SK-N-SH (cell line): ENCODE measurements around the gene UBIAD1. TPM values are rescaled to one million over a fixed set of nuclear protein-coding genes. Genes with fewer than 3 reads are reported as not detected.
A peak's percentile ranks its signal among the peaks of the same experiment; 100 is the strongest.

Experiments used
- CTCF ChIA-PET: fragments of 300-600, 350-600 bp; formaldehyde crosslinking; extraction: SDS; loops from one replicate; lab custom pipeline; 2021; lab: Yijun Ruan, JAX
- POLR2A ChIA-PET: fragments of 350-600 bp; sonication (Branson Sonifier 250); formaldehyde crosslinking; extraction: SDS; loops from one replicate; lab custom pipeline; 2020; ENCODE audit warnings: antibody characterized with exemption, inconsistent platforms; lab: Yijun Ruan, JAX
- DNase-seq: peaks from one replicate; pipeline ENCODE4 v3.0.0; 2012
- H2AFZ ChIP-seq: fragments of 200-600 bp; sonication (generic); 2 replicates; pipeline ENCODE4 v1.8.1; 2016; ENCODE audit warnings: antibody characterized with exemption, mild to moderate bottlenecking, low read depth
- H3F3A ChIP-seq: fragments of 200-600 bp; sonication (generic); replicated peaks from 2 replicates; pipeline ENCODE3; 2016; ENCODE audit warnings: antibody characterized with exemption, mild to moderate bottlenecking; ENCODE audit not compliant: insufficient read depth
- H3K27ac ChIP-seq, 2 experiments: fragments of 200-500 bp in 1 of 2; fragments of 200-600 bp in 1 of 2; sonication (Bioruptor generic) in 1 of 2; sonication (generic), shearing (Covaris generic) in 1 of 2; 2 replicates each; pipeline versions ENCODE4 v1.5.1 to v1.6.1; 2014 to 2016; ENCODE audit warnings: low read depth in 2 of 2, inconsistent platforms in 1 of 2, low read length in 1 of 2, mild to moderate bottlenecking in 1 of 2, mixed read lengths in 1 of 2
- H3K27me3 ChIP-seq: fragments of 200-600 bp; sonication (generic), shearing (Covaris generic); 2 replicates; pipeline ENCODE4 v1.6.1; 2016; ENCODE audit warnings: mixed run types; ENCODE audit not compliant: insufficient read depth
- H3K36me3 ChIP-seq, 2 experiments: fragments of 200-500 bp in 1 of 2; fragments of 200-600 bp in 1 of 2; sonication (Bioruptor generic) in 1 of 2; sonication (generic) in 1 of 2; replicated peaks in 1 of 2; 2 replicates each; pipeline versions ENCODE3 to v1.5.1; 2014 to 2016; ENCODE audit warnings: low read length in 1 of 2, mild to moderate bottlenecking in 1 of 2; ENCODE audit not compliant: insufficient read depth in 2 of 2, control insufficient read depth in 1 of 2
- H3K4me1 ChIP-seq, 2 experiments: fragments of 200-500 bp in 1 of 2; fragments of 200-600 bp in 1 of 2; sonication (Bioruptor generic) in 1 of 2; sonication (generic), shearing (Covaris generic) in 1 of 2; 2 replicates each; pipeline versions ENCODE4 v1.5.1 to v1.6.1; 2014 to 2016; ENCODE audit warnings: low read depth in 1 of 2, low read length in 1 of 2, mixed run types in 1 of 2; ENCODE audit not compliant: insufficient read depth in 2 of 2, control insufficient read depth in 1 of 2
- H3K4me2 ChIP-seq: fragments of 200-600 bp; sonication (generic), shearing (Covaris generic); 2 replicates; pipeline ENCODE4 v1.6.1; 2017; ENCODE audit warnings: mixed run types
- H3K4me3 ChIP-seq, 2 experiments: fragments of 200-500 bp in 1 of 2; fragments of 200-600 bp in 1 of 2; sonication (Bioruptor generic) in 1 of 2; sonication (generic), shearing (Covaris generic) in 1 of 2; 2 replicates each; pipeline versions ENCODE4 v1.5.1 to v1.8.1; 2014 to 2016; ENCODE audit warnings: low read depth in 2 of 2, inconsistent platforms in 1 of 2, low read length in 1 of 2, mild to moderate bottlenecking in 1 of 2, mixed read lengths in 1 of 2, moderate library complexity in 1 of 2
- H3K79me2 ChIP-seq: fragments of 200-600 bp; sonication (generic); 2 replicates; pipeline ENCODE4 v1.8.1; 2017; ENCODE audit warnings: mild to moderate bottlenecking; ENCODE audit not compliant: insufficient read depth
- H3K9ac ChIP-seq: fragments of 200-600 bp; sonication (generic); 2 replicates; pipeline ENCODE4 v1.6.1; 2017; ENCODE audit warnings: mixed run types
- H3K9me2 ChIP-seq: fragments of 200-600 bp; sonication (generic); 2 replicates; pipeline ENCODE4 v1.6.1; 2017; ENCODE audit warnings: mixed run types
- H3K9me3 ChIP-seq: fragments of 200-600 bp; sonication (generic); 2 replicates; pipeline ENCODE4 v1.6.1; 2017; ENCODE audit warnings: mixed run types, mild to moderate bottlenecking, moderate library complexity
- H4K20me1 ChIP-seq: fragments of 200-600 bp; sonication (generic); 2 replicates; pipeline ENCODE4 v1.6.1; 2017; ENCODE audit warnings: mild to moderate bottlenecking, mixed run types; ENCODE audit not compliant: insufficient read depth
- CHD2 ChIP-seq: fragments of 150-350 bp; IDR thresholded peaks from 2 replicates; pipeline ENCODE4 v1.6.1; 2018; ENCODE audit warnings: low read length; ENCODE audit not compliant: partially characterized antibody
- CTCF ChIP-seq: fragments of 200-600 bp; sonication (generic); IDR thresholded peaks from 2 replicates; pipeline ENCODE4 v1.6.1; 2017; ENCODE audit warnings: antibody characterized with exemption, mild to moderate bottlenecking, moderate library complexity
- ELF1 ChIP-seq: IDR thresholded peaks from 2 replicates; pipeline ENCODE4 v1.4.0; 2012
- EP300 ChIP-seq, 2 experiments: IDR thresholded peaks; 2 replicates each; pipeline versions ENCODE4 v1.4.0 to v1.6.1; 2012; ENCODE audit warnings: borderline replicate concordance in 1 of 2, low read depth in 1 of 2, low read length in 1 of 2
- EZH2phosphoT487 ChIP-seq: fragments of 200-600 bp; sonication (generic); IDR thresholded peaks from 2 replicates; pipeline ENCODE4 v1.6.1; 2017; ENCODE audit warnings: low read depth, mixed run types, mild to moderate bottlenecking, antibody characterized with exemption, moderate library complexity, borderline replicate concordance
- FOXJ3 ChIP-seq: sonication (generic); formaldehyde crosslinking; IDR thresholded peaks from 2 replicates; pipeline ENCODE4 v1.5.1; 2020; ENCODE audit warnings: mild to moderate bottlenecking, missing genetic modification reagents
- JUND ChIP-seq: IDR thresholded peaks from 2 replicates; pipeline ENCODE4 v1.4.0; 2012
- MEF2A ChIP-seq: IDR thresholded peaks from 2 replicates; pipeline ENCODE4 v1.4.0; 2012; ENCODE audit warnings: low read depth, borderline replicate concordance
- MXI1 ChIP-seq: IDR thresholded peaks from 2 replicates; pipeline ENCODE4 v1.6.1; 2012; ENCODE audit warnings: mild to moderate bottlenecking, low read depth, low read length, improper control_type of control experiment
- NFIC ChIP-seq: IDR thresholded peaks from 2 replicates; pipeline ENCODE4 v1.4.0; 2012; ENCODE audit warnings: borderline replicate concordance
- NRF1 ChIP-seq: IDR thresholded peaks from 2 replicates; pipeline ENCODE4 v1.6.1; 2012; ENCODE audit warnings: low read depth, mild to moderate bottlenecking, low read length
- POLR2AphosphoS5 ChIP-seq: IDR thresholded peaks from 2 replicates; pipeline ENCODE4 v1.6.1; 2012; ENCODE audit warnings: low read depth, low read length
- RCOR1 ChIP-seq: fragments of 150-350 bp; IDR thresholded peaks from 2 replicates; pipeline ENCODE4 v1.6.1; 2017; ENCODE audit warnings: antibody characterized with exemption, low read length
- REST ChIP-seq: IDR thresholded peaks from 2 replicates; pipeline ENCODE4 v1.6.1; 2012; ENCODE audit warnings: mild to moderate bottlenecking, low read depth, low read length, moderate library complexity
- RXRA ChIP-seq: IDR thresholded peaks from 2 replicates; pipeline ENCODE4 v1.4.0; 2012; ENCODE audit warnings: low read depth, mild to moderate bottlenecking, borderline replicate concordance
- SMC3 ChIP-seq: IDR thresholded peaks from 2 replicates; pipeline ENCODE4 v1.6.1; 2012; ENCODE audit warnings: low read depth, low read length, improper control_type of control experiment
- TAF1 ChIP-seq: IDR thresholded peaks from 2 replicates; pipeline ENCODE4 v1.6.1; 2012; ENCODE audit warnings: low read depth, mild to moderate bottlenecking, low read length, moderate library complexity, borderline replicate concordance
- TCF12 ChIP-seq: IDR thresholded peaks from 2 replicates; pipeline ENCODE4 v1.4.0; 2012
- WGBS: methylation state at CpG from one replicate; pipeline ENCODE4 v1.1.6; 2017; ENCODE audit warnings: low lambda C conversion rate; 5-methylcytosine and 5-hydroxymethylcytosine counted together
- polyA plus RNA-seq, 3 experiments: library from polyadenylated mRNA; depleted of rRNA; stranded (reverse); fragments of >200 nt; gene quantifications; 2 replicates each; pipeline ENCODE4 v1.2.3, GENCODE V29; 2012
- TF ChIP-seq, protein P1 (sequence below): IDR thresholded peaks from 2 replicates; pipeline ENCODE4 v1.4.0; 2012; ENCODE audit warnings: low read depth, borderline replicate concordance
- TF ChIP-seq, protein P2 (sequence below): IDR thresholded peaks from 2 replicates; pipeline ENCODE4 v1.4.0; 2012; ENCODE audit warnings: low read depth

UBIAD1 gene
- polyA plus RNA-seq, 1 of the 3 experiments (the other 2 are of a cell fraction), result 13.7 TPM

DNA sequence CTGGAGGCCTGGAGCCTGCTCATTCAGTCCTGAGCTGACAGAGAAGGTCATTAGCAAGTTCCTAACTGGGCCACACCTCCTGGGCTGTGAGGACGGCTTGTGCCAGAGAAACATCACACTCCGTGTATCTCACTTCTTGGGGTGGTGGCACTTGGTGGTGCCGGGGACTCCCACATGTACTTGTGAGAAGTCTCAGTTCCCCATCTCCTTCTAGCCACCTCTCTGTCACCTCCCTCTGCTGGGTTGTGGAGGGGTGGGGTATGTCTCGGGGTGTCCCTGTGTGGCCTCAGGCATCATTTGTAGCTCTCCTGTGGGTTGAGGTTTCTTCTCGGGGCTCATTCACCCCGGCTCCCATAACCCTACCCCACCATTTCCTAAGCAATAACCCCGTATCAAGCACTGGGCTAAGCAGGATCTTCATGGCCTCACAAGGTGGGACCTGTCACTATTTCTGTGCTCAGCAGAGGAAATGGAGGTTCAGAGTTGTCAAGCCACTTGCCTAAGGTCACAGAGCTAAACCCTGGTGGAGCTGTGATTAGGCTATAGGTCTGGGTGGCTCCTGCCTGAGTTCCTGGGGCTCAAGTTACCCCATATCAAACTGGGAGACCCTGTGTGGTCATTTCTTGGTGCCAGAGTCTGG, 62.5 kb downstream of the UBIAD1 start:
- ChIA-PET POLR2A (no interaction called here), CTCF (interaction anchor here (0.7 to 2.2 kb wide), 12 partner anchors 8 to 315 kb away, joined by 3 to 8 read pairs (median 3); no protein-coding TSS in a partner anchor)
- no peak for TF ChIP-seq RCOR1
- no peak overlapping the region for H3K9ac ChIP-seq
- H3K4me1 ChIP-seq, result peaks cover 0 to 18% of the 10 kb centered on the region in 2 experiments; a peak in 1 of 4 replicates
- no peaks in the 10 kb centered on the region for H4K20me1 ChIP-seq
- H3K36me3 ChIP-seq, result no peaks in the 10 kb centered on the region
- no peaks in the 10 kb centered on the region for H3K9me3 ChIP-seq
- no peak overlapping the region for H2AFZ ChIP-seq
- H3F3A ChIP-seq, result no peaks in the 10 kb centered on the region
- WGBS, result 61% methylated on average over 4 of the region's 7 CpGs
- no peaks in the 10 kb centered on the region for H3K79me2 ChIP-seq
- H3K9me2 ChIP-seq, result no peaks in the 10 kb centered on the region
- H3K27me3 ChIP-seq, result no peaks in the 10 kb centered on the region
- no peak overlapping the region for H3K4me2 ChIP-seq
- H3K4me3 ChIP-seq, result no peak overlapping the region
- DNase-seq, result no peak
- H3K27ac ChIP-seq, result no peak overlapping the region

DNA sequence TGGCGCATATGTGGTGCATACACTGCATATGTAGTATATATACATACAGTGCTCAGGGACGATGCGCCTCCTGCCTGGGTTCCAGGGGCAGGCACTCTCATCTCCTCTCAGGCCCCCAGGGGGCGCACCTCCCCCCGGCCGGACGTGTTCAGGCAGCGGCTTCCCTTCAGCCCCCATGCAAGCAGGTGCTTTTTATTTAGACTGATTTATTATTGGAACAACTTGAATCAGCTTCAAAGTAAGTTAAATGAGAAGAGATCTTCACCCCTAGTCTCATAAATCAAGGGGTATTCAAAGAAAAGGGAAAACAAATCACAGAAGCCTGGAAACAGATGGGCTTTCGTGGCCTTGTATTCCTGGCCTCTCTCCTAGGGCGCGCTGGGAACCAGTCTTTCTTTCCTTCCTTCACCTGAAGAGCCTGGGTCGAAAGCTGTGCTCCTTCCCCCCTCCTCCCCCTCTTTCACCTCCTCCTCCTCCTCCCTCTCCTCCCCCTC, 64.6 kb downstream of the UBIAD1 start:
- Histone ChIP-seq H3K9me3 (no peaks in the 10 kb centered on the region), H3K27ac (no peak overlapping the region), H3F3A (no peaks in the 10 kb centered on the region), H2AFZ (no peak overlapping the region), H3K36me3 (no peaks in the 10 kb centered on the region), H3K79me2 (no peaks in the 10 kb centered on the region), H3K27me3 (no peaks in the 10 kb centered on the region; the same call in 1 of the 2 replicates), H4K20me1 (no peaks in the 10 kb centered on the region), H3K4me3 (peak overlapping the region in 1 of 2 experiments; percentile 41; a peak in 1 of 4 replicates), H3K9ac (no peak overlapping the region), H3K4me1 (peaks cover 0 to 30% of the 10 kb centered on the region in 2 experiments; a peak in 1 of 4 replicates), H3K4me2 (no peak overlapping the region), H3K9me2 (no peaks in the 10 kb centered on the region)
- ChIA-PET CTCF (interaction anchor here (0.7 to 2.0 kb wide), 16 partner anchors 11 to 308 kb away, joined by 3 to 10 read pairs (median 5); partner anchors contain the start of gene DISP3), POLR2A (no interaction called here)
- DNase-seq, result peak; percentile 88
- whole genome bisulfite sequencing, result 27% methylated on average over 12 of the region's 12 CpGs
- no peak for TF ChIP-seq CHD2
- no peak for TF ChIP-seq MXI1
- no peak for TF ChIP-seq EZH2phosphoT487
- TF ChIP-seq REST, result no peak
- no peak for TF ChIP-seq TAF1
- TF ChIP-seq NFIC, result no peak
- no peak for TF ChIP-seq RXRA
- 0 out of 4 replicates have a peak, but pooled peaks of 1 of the 2 experiments have one; percentile 10 for TF ChIP-seq EP300 (IDR thresholded peaks at IDR 0.05; ENCODE audit: borderline replicate concordance in 1 of 2, low read depth in 1 of 2, low read length in 1 of 2)
- TF ChIP-seq, protein P1, sequence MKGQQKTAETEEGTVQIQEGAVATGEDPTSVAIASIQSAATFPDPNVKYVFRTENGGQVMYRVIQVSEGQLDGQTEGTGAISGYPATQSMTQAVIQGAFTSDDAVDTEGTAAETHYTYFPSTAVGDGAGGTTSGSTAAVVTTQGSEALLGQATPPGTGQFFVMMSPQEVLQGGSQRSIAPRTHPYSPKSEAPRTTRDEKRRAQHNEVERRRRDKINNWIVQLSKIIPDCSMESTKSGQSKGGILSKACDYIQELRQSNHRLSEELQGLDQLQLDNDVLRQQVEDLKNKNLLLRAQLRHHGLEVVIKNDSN, result no peak
- TF ChIP-seq SMC3, result peak; percentile 83
- TF ChIP-seq ELF1, result no peak
- no peak for TF ChIP-seq MEF2A
- TF ChIP-seq FOXJ3, result no peak
- peak; percentile 74 for TF ChIP-seq CTCF
- no peak for TF ChIP-seq POLR2AphosphoS5
- TF ChIP-seq, protein P2, sequence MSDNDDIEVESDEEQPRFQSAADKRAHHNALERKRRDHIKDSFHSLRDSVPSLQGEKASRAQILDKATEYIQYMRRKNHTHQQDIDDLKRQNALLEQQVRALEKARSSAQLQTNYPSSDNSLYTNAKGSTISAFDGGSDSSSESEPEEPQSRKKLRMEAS, result no peak
- TF ChIP-seq RCOR1, result 0 out of 2 replicates have a peak, but pooled peaks have one; percentile 13
- TF ChIP-seq JUND, result no peak
- TF ChIP-seq TCF12, result no peak
- TF ChIP-seq NRF1, result no peak
